H9 (cell line): ENCODE data around the gene ETV6. TPM values are rescaled to one million over a fixed set of nuclear protein-coding genes. Genes with fewer than 3 reads are reported as not detected.

Experiments used
- DNase-seq: peaks from one replicate; pipeline ENCODE4 v3.0.0-alpha.2; 2017
- H2AFZ ChIP-seq: one replicate; pipeline ENCODE4 v1.6.1; 2013; ENCODE audit warnings: mild to moderate bottlenecking, low read length, control low read depth, moderate library complexity
- H2AK5ac ChIP-seq: 2 replicates; pipeline ENCODE4 v1.6.1; 2013; ENCODE audit warnings: low read length, control low read depth, mixed read lengths; ENCODE audit not compliant: insufficient read length
- H2BK120ac ChIP-seq: one replicate; pipeline ENCODE4 v1.6.1; 2013; ENCODE audit warnings: low read depth, mild to moderate bottlenecking, low read length, control low read depth, inconsistent platforms; ENCODE audit not compliant: poor library complexity, severe bottlenecking
- H2BK12ac ChIP-seq: 2 replicates; pipeline ENCODE4 v1.6.1; 2013; ENCODE audit warnings: low read length, control low read depth, mixed read lengths, low read depth; ENCODE audit not compliant: insufficient read length
- H2BK15ac ChIP-seq: 2 replicates; pipeline ENCODE4 v1.6.1; 2013; ENCODE audit warnings: low read depth, low read length, control low read depth
- H2BK20ac ChIP-seq: one replicate; pipeline ENCODE4 v1.6.1; 2013; ENCODE audit warnings: low read depth, mild to moderate bottlenecking, low read length, control low read depth, inconsistent platforms; ENCODE audit not compliant: poor library complexity, severe bottlenecking
- H2BK5ac ChIP-seq: 2 replicates; pipeline ENCODE4 v1.6.1; 2013; ENCODE audit warnings: low read length, control low read depth, mixed read lengths; ENCODE audit not compliant: insufficient read length
- H3K14ac ChIP-seq: 2 replicates; pipeline ENCODE4 v1.6.1; 2013; ENCODE audit warnings: low read length, control low read depth; ENCODE audit not compliant: insufficient read depth
- H3K18ac ChIP-seq: 2 replicates; pipeline ENCODE4 v1.6.1; 2013; ENCODE audit warnings: low read depth, mild to moderate bottlenecking, mixed read lengths, low read length, control low read depth; ENCODE audit not compliant: insufficient read length
- H3K23ac ChIP-seq: 2 replicates; pipeline ENCODE4 v1.6.1; 2013; ENCODE audit warnings: low read length, control low read depth, mixed read lengths, low read depth; ENCODE audit not compliant: insufficient read length
- H3K23me2 ChIP-seq: 2 replicates; pipeline ENCODE4 v1.6.1; 2013; ENCODE audit warnings: low read depth, mild to moderate bottlenecking, mixed read lengths, low read length, control low read depth; ENCODE audit not compliant: insufficient read length, poor library complexity, severe bottlenecking
- H3K27ac ChIP-seq: 2 replicates; pipeline ENCODE4 v1.5.1; 2013; ENCODE audit warnings: low read length, control low read depth, mixed read lengths, low read depth; ENCODE audit not compliant: insufficient read length
- H3K27me3 ChIP-seq: 2 replicates; pipeline ENCODE4 v1.6.1; 2013; ENCODE audit warnings: low read length, control low read depth, inconsistent platforms; ENCODE audit not compliant: insufficient read depth
- H3K4ac ChIP-seq: 2 replicates; pipeline ENCODE4 v1.6.1; 2013; ENCODE audit warnings: low read depth, mild to moderate bottlenecking, control low read depth, inconsistent platforms, low read length, moderate library complexity
- H3K4me1 ChIP-seq: 2 replicates; pipeline ENCODE4 v1.6.1; 2013; ENCODE audit warnings: low read length, control low read depth, inconsistent platforms; ENCODE audit not compliant: insufficient read depth
- H3K4me2 ChIP-seq: 2 replicates; pipeline ENCODE4 v1.6.1; 2013; ENCODE audit warnings: low read length, control low read depth, mixed read lengths; ENCODE audit not compliant: insufficient read length, insufficient read depth
- H3K56ac ChIP-seq: 2 replicates; pipeline ENCODE4 v1.6.1; 2013; ENCODE audit warnings: low read depth, mild to moderate bottlenecking, mixed read lengths, low read length, control low read depth; ENCODE audit not compliant: insufficient read length
- H3K79me1 ChIP-seq: 2 replicates; pipeline ENCODE4 v1.6.1; 2013; ENCODE audit warnings: low read depth, mild to moderate bottlenecking, moderate library complexity, low read length, control low read depth, inconsistent platforms; ENCODE audit not compliant: insufficient read depth, poor library complexity, severe bottlenecking
- H3K79me2 ChIP-seq: 2 replicates; pipeline ENCODE4 v1.6.1; 2013; ENCODE audit warnings: low read length, control low read depth, inconsistent platforms; ENCODE audit not compliant: insufficient read depth
- H3K9ac ChIP-seq: 2 replicates; pipeline ENCODE4 v1.6.1; 2013; ENCODE audit warnings: low read length, control low read depth, mixed read lengths; ENCODE audit not compliant: insufficient read length; ENCODE audit errors: extremely low read depth
- H3K9me3 ChIP-seq: one replicate; pipeline ENCODE4 v1.6.1; 2013; ENCODE audit warnings: low read depth, low read length, inconsistent platforms; ENCODE audit not compliant: control insufficient read depth
- H3T11ph ChIP-seq: one replicate; pipeline ENCODE4 v1.6.1; 2013; ENCODE audit warnings: mild to moderate bottlenecking, low read length, control low read depth, inconsistent platforms
- H4K20me1 ChIP-seq: one replicate; pipeline ENCODE4 v1.6.1; 2013; ENCODE audit not compliant: control insufficient read depth, insufficient read length, insufficient read depth
- H4K5ac ChIP-seq: 2 replicates; pipeline ENCODE4 v1.6.1; 2013; ENCODE audit warnings: low read depth, mild to moderate bottlenecking, mixed read lengths, low read length, control low read depth; ENCODE audit not compliant: insufficient read length
- H4K8ac ChIP-seq: replicated peaks from 2 replicates; pipeline ENCODE4 v1.6.1; 2013; ENCODE audit warnings: low read length, control low read depth, mixed read lengths, low read depth; ENCODE audit not compliant: insufficient read length
- H4K91ac ChIP-seq: 2 replicates; pipeline ENCODE4 v1.6.1; 2013; ENCODE audit warnings: low read depth, mild to moderate bottlenecking, moderate library complexity, mixed read lengths, low read length, control low read depth; ENCODE audit not compliant: insufficient read length
- H3K27ac Mint-ChIP-seq, 3 experiments: 2 replicates in 2 of 3; 3 replicates in 1 of 3; pipeline ENCODE4 v1.8.0; 2020 to 2021; ENCODE audit warnings: mixed read lengths in 3 of 3, mild to moderate bottlenecking in 1 of 3, moderate library complexity in 1 of 3
- H3K27me3 Mint-ChIP-seq: 2 replicates; pipeline ENCODE4 v1.8.0; 2021; ENCODE audit warnings: low read depth, mild to moderate bottlenecking, moderate library complexity, mixed read lengths
- H3K36me3 Mint-ChIP-seq, 3 experiments: 2 replicates in 2 of 3; 3 replicates in 1 of 3; pipeline ENCODE4 v1.8.0; 2020 to 2021; ENCODE audit warnings: low read depth in 3 of 3, mixed read lengths in 3 of 3; ENCODE audit not compliant: insufficient read depth in 1 of 3
- H3K4me1 Mint-ChIP-seq, 2 experiments: 2 replicates each; pipeline ENCODE4 v1.8.0; 2020; ENCODE audit warnings: mixed read lengths in 2 of 2
- H3K4me3 Mint-ChIP-seq, 2 experiments: 2 replicates in 1 of 2; 3 replicates in 1 of 2; pipeline ENCODE4 v1.8.0; 2020 to 2021; ENCODE audit warnings: mild to moderate bottlenecking in 2 of 2, mixed read lengths in 2 of 2, moderate library complexity in 1 of 2
- H3K9me3 Mint-ChIP-seq, 2 experiments: 2 replicates in 1 of 2; 3 replicates in 1 of 2; pipeline ENCODE4 v1.8.0; 2020; ENCODE audit warnings: mild to moderate bottlenecking in 2 of 2, mixed read lengths in 2 of 2, moderate library complexity in 1 of 2
- WGBS: extraction: QIAGEN DNeasy Blood & Tissue Kit; methylation state at CpG from one replicate; pipeline ENCODE4 v1.1.7; 2013; ENCODE audit warnings: missing lambda C conversion rate, low lambda C conversion rate, mixed read lengths; ENCODE audit not compliant: insufficient read length; ENCODE audit errors: extremely low coverage; 5-methylcytosine and 5-hydroxymethylcytosine counted together
- total RNA-seq: library from RNA; stranded (reverse); gene quantifications from 2 replicates; pipeline ENCODE4 v1.2.1, GENCODE V29; 2021
- TF ChIP-seq, protein P1 (sequence below): fragments of 200-600 bp; sonication (generic); conservative IDR thresholded peaks from 3 replicates; pipeline ENCODE4 v1.8.0; 2021; ENCODE audit warnings: antibody characterized with exemption, mild to moderate bottlenecking

Gene ETV6
- total RNA-seq, 1 experiment from 2014 or later = 28.7 TPM

DNA sequence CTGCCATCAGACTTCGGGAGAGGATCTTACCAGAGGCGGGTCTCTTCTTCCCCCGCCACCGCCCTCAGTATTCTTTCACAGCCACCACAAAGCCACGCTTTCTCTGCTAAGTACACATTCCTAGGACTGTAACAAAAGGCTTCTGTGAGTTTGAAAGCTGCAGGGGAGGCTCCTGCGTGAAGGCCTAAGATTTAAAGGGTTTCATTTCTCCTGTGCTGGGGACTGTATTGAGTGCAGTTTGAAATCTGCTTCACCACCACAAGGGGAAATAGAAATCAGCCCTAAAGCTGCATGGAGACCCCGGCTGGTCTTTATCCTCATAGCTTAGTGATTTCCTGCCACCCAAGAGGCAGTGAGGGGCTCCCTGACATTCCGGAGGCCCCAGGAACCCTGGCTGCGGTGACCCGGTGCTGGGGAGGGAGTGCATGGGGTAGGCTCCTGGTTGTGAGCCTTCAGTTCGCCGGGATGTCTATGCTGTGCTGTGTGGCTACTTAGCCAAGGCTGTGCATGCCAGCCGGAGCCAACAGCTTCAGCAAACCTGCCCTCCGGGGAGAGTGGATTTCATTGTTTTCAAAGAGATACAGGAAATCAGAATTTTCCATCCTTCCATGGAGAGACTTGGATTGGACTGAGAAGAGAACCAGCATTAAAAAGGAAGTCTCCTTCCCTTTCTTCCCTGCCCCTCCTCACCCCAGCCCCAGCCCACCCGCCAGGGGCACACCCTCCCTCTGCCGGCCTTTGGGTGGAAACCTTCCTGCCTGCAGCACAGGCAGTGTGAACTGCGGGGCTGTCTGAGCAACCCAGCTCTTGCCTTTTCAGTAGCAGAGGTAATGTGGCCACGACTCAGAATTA is 163.3 kb downstream of the ETV6 start:
- Histone ChIP-seq H3K9me3 (no peaks in the 10 kb centered on the region), H2BK5ac (no peak overlapping the region), H3K79me2 (no peaks in the 10 kb centered on the region), H3K27ac (no peak overlapping the region), H3K18ac (peak overlapping the region; percentile 37), H3T11ph (no peak overlapping the region), H3K14ac (peak overlapping the region; percentile 14; the same call in 1 of the 2 replicates), H3K4ac (no peak overlapping the region), H2BK15ac (no peak overlapping the region), H4K5ac (no peak overlapping the region), H2BK120ac (no peak overlapping the region), H2BK12ac (no peak overlapping the region), H3K9ac (no peak overlapping the region), H2BK20ac (no peak overlapping the region), H2AK5ac (no peak overlapping the region), H4K91ac (no peak overlapping the region), H4K20me1 (no peaks in the 10 kb centered on the region), H3K23ac (no peak overlapping the region), H3K79me1 (no peaks in the 10 kb centered on the region), H4K8ac (no peak overlapping the region), H2AFZ (no peak overlapping the region), H3K23me2 (no peaks in the 10 kb centered on the region), H3K4me1 (peaks cover 16% of the 10 kb centered on the region), H3K56ac (no peak overlapping the region), H3K27me3 (no peaks in the 10 kb centered on the region), H3K4me2 (peak overlapping the region; percentile 18)
- H3K4me3 Mint-ChIP-seq = peak overlapping the region; percentile 23 to 71; a peak in 4 of 5 replicates
- WGBS = no CpG with 5 or more reads among the region's 18 CpGs
- H3K27me3 Mint-ChIP-seq = no peaks in the 10 kb centered on the region
- H3K4me1 Mint-ChIP-seq = peaks cover 49 to 50% of the 10 kb centered on the region in 2 experiments
- H3K27ac Mint-ChIP-seq = peak overlapping the region; percentile 92 to 95 (median 94)
- no peaks in the 10 kb centered on the region; a peak in 1 of 5 replicates for H3K9me3 Mint-ChIP-seq
- peaks cover 0 to 3% (median 0%) of the 10 kb centered on the region in 3 experiments; a peak in 2 of 7 replicates for H3K36me3 Mint-ChIP-seq
- TF ChIP-seq, protein P1, sequence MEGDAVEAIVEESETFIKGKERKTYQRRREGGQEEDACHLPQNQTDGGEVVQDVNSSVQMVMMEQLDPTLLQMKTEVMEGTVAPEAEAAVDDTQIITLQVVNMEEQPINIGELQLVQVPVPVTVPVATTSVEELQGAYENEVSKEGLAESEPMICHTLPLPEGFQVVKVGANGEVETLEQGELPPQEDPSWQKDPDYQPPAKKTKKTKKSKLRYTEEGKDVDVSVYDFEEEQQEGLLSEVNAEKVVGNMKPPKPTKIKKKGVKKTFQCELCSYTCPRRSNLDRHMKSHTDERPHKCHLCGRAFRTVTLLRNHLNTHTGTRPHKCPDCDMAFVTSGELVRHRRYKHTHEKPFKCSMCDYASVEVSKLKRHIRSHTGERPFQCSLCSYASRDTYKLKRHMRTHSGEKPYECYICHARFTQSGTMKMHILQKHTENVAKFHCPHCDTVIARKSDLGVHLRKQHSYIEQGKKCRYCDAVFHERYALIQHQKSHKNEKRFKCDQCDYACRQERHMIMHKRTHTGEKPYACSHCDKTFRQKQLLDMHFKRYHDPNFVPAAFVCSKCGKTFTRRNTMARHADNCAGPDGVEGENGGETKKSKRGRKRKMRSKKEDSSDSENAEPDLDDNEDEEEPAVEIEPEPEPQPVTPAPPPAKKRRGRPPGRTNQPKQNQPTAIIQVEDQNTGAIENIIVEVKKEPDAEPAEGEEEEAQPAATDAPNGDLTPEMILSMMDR = peak; percentile 45
- DNase-seq = peak; percentile 72
